Jurkat, Clone E6-1 (cell line): ENCODE results near the gene TMCC2.

Experiments
- DNase-seq: peaks from one replicate; pipeline ENCODE4 v3.0.0-alpha.2; 2011; ENCODE audit warnings: low read depth, low spot score
- H3K4me3 ChIP-seq: 2 replicates; pipeline ENCODE4 v1.5.1; 2011; ENCODE audit warnings: mild to moderate bottlenecking, low read length, control low read depth, moderate library complexity

TMCC2 gene

GRCh38 chr1:205255941-205256780 is 28.4 kb downstream of the TMCC2 start:
- no peak overlapping the region for H3K4me3 ChIP-seq
- peak; percentile 51 for DNase-seq

DNA sequence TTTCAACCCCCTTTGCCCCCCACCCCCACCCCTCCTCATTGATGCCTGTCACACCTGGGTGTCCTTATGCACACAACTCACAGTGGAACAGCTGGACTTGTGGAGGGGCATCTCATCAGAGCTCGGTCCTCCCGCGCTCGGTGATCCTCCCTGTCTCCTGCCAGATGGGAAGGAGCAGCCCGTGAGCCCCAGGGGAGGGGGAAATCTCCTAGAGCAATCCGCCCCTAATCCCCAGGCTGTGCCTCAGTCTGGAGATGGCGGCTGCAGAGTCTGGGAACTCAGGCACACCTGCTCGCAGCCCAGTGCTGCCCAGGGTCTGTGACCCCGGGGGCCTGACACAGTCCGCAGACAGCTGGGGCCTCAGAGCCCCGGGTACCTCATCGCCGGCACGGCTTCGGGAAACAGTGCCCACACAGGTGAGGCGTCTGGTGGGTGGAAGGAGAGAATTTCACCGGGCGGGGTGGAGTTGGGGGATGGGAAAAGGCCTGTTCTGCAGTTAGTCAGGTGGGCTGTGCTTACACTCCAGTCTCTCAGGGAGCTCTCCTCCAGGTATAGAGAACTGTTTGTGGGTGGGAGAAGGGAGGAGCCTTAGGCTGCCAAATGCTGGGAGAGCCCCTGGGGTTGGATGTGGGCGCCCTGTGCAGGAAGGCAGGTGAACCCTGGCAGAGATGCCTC is 29.3 kb downstream of the TMCC2 start:
- no peak for DNase-seq
- no peak overlapping the region for H3K4me3 ChIP-seq

- DNase-seq: no peak
- H3K4me3 ChIP-seq: no peak overlapping the region
Observed at GRCh38 chr1:205257735-205258134, 30.0 kb downstream of the TMCC2 start.

- no peak overlapping the region for H3K4me3 ChIP-seq
- no peak for DNase-seq
Observed at GRCh38 chr1:205258261-205258691, 30.5 kb downstream of the TMCC2 start.

DNA sequence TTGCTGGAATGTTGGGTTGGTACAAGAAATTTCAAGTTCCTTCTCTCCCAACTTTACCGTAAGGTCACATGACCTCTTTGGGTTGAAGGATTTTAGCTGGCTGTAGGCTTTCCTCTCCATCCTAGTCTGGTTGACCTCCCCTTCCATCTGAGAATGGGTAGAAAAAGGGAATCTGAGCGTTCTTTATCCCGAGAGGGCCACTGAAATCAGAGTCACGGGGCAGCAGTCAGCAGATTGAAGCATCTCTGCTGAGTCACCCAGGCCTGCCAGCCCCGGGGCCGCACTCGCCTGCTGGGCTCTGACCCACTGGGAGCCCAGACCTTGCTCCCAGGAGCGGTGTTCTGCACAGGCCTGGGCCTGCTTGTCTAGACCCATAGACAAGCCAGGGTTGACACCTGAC is 31.0 kb downstream of the TMCC2 start:
- H3K4me3 ChIP-seq: no peak overlapping the region
- DNase-seq: no peak

- no peak overlapping the region for H3K4me3 ChIP-seq
Observed at GRCh38 chr1:205259324-205259832, 31.6 kb downstream of the TMCC2 start.

GRCh38 chr1:205259998-205260397 is 32.3 kb downstream of the TMCC2 start:
- no peak overlapping the region for H3K4me3 ChIP-seq
- no peak for DNase-seq

More at GRCh38 chr1:205259324-205259832, 31.6 kb downstream of the TMCC2 start:
- peak; percentile 18 for DNase-seq

GRCh38 chr1:205260948-205261732 is 33.4 kb downstream of the TMCC2 start:
- DNase-seq: no peak

GRCh38 chr1:205261946-205262691 is 34.4 kb downstream of the TMCC2 start:
- H3K4me3 ChIP-seq: no peak overlapping the region
- no peak for DNase-seq

More at GRCh38 chr1:205260948-205261732, 33.4 kb downstream of the TMCC2 start:
- no peak overlapping the region for H3K4me3 ChIP-seq

- peak; percentile 52 for DNase-seq
Observed at GRCh38 chr1:205262731-205263171, 35.0 kb downstream of the TMCC2 start.

DNA sequence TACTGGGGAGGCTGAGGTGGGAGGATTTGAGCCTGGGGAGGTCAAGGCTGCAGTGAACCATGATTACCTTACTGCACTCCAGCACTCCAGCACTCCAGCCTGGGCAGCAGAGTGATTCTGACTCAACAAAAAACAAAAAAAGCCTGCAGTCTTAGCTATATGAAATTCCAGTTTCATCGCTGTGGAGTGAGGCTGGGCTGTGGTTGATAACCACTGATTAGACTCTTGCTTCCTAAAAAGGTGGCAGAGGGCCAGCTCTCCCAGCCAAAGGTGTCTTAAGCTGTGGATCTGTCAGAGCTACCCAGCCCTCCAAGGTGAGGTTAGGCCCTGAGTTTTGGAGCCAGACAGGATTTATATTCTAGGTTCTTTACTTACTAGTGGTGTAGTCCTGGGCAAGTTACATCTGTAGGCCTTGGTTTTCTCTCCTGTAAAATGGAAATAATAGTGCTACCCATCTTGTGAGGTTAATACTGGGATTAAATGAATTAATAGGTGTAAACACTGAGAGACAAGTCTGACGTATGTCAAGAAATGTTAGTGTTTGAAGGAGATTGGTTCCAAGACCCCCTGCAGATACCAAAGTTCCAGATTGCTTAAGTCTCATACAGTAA is 35.9 kb downstream of the TMCC2 start:
- no peak for DNase-seq

More at GRCh38 chr1:205262731-205263171, 35.0 kb downstream of the TMCC2 start:
- no peak overlapping the region for H3K4me3 ChIP-seq

GRCh38 chr1:205266611-205267305 is 39.0 kb downstream of the TMCC2 start:
- H3K4me3 ChIP-seq: no peak overlapping the region

More for the DNA sequence above, 35.9 kb downstream of the TMCC2 start:
- H3K4me3 ChIP-seq: no peak overlapping the region

GRCh38 chr1:205267306-205267902 is 39.7 kb downstream of the TMCC2 start:
- no peak for DNase-seq
- H3K4me3 ChIP-seq: no peak overlapping the region

More at GRCh38 chr1:205266611-205267305, 39.0 kb downstream of the TMCC2 start:
- no peak for DNase-seq

DNA sequence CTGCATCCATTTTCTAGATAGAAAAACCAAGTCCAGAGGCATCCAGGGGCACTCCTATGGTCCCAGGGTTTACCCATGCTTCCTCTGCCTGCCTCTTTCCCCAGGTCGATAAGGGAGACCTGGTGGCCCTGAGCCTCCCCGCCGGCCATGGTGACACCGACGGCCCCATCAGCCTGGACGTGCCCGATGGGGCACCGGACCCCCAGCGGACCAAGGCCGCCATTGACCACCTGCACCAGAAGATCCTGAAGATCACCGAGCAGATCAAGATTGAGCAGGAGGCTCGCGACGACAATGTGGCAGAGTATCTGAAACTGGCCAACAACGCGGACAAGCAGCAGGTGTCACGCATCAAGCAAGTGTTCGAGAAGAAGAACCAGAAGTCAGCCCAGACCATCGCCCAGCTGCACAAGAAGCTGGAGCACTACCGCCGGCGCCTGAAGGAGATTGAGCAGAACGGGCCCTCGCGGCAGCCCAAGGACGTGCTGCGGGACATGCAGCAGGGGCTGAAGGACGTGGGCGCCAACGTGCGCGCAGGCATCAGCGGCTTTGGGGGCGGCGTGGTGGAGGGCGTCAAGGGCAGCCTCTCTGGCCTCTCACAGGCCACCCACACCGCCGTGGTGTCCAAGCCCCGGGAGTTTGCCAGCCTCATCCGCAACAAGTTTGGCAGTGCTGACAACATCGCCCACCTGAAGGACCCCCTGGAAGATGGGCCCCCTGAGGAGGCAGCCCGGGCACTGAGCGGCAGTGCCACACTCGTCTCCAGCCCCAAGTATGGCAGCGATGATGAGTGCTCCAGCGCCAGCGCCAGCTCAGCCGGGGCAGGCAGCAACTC is 41.3 kb downstream of the TMCC2 start:
- no peak overlapping the region for H3K4me3 ChIP-seq
- no peak for DNase-seq

DNA sequence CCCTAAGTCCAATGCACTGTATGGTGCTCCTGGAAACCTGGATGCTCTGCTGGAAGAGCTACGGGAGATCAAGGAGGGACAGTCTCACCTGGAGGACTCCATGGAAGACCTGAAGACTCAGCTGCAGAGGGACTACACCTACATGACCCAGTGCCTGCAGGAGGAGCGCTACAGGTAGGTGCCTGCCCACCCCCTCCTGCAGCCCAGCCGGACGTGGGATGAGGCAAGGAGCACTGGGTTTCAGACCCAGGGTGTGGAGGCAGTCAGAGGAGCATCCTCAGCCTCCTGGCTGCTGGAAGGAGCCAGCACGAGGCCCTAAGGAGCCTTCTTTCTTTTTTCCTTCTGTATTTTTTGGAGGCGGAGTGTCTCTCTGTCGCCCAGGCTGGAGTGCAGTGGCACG is 42.0 kb downstream of the TMCC2 start:
- no peak for DNase-seq
- H3K4me3 ChIP-seq: no peak overlapping the region

DNA sequence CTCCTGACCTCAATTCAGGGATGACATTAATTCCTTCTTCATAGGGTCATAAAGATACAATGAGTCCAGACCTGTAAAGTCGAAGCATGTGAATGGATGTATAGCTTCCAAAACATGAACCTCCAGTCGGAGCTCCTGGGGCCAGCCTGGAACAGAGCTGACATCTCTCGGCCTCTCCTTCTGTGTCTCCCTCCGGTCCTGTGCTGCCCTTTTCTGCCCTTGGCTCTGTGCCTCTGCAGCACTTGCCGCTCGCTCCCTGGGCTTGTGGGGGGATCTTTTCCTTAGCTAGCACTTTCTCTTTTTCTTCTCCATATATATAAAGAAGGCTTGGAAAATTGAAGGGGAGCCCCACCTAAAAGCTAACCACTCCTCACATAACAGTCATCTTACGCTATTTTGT is 42.5 kb downstream of the TMCC2 start:
- no peak overlapping the region for H3K4me3 ChIP-seq
- no peak for DNase-seq
